Peyer's patch (tissue), 4 donors: Measurements from ENCODE around the gene MZF1. TPM values are rescaled to one million over a fixed set of nuclear protein-coding genes. Genes with fewer than 3 reads are reported as not detected.

ENCODE experiments used
- DNase-seq, 3 donors: peaks; one replicate each; pipeline ENCODE4 v3.0.0-alpha.2; 2017 to 2019
- H3K27ac ChIP-seq, 4 donors: fragments of 200-600 bp; sonication (generic); one replicate each; pipeline ENCODE4 v1.5.1; 2016 to 2019
- H3K27me3 ChIP-seq, 2 donors: fragments of 200-600 bp; sonication (generic); one replicate each; pipeline ENCODE4 v1.5.1; 2019
- H3K36me3 ChIP-seq, 3 donors: fragments of 200-600 bp; sonication (generic); one replicate each; pipeline ENCODE4 v1.5.1; 2016 to 2019
- H3K4me1 ChIP-seq, 4 donors: fragments of 200-600 bp; sonication (generic); one replicate each; pipeline ENCODE4 v1.5.1; 2016 to 2019
- H3K4me3 ChIP-seq, 4 donors: fragments of 200-600 bp; sonication (generic); 1 replicate in 3 of 4; 2 replicates in 1 of 4; pipeline ENCODE4 v1.5.1; 2016 to 2019; ENCODE audit warnings: mild to moderate bottlenecking in 1 of 4
- H3K9me3 ChIP-seq, 4 donors: fragments of 200-600 bp; sonication (generic); one replicate each; pipeline ENCODE4 v1.5.1; 2016 to 2019; ENCODE audit warnings: mild to moderate bottlenecking in 1 of 4
- CTCF ChIP-seq, 6 experiments: fragments of 450-650 bp in 4 of 6; fragments of 200-600 bp in 2 of 6; sonication (generic) in 1 of 6; IDR thresholded peaks; one replicate each; pipeline ENCODE4 v1.5.1; 2017 to 2019; ENCODE audit warnings: antibody characterized with exemption in 6 of 6, mild to moderate bottlenecking in 3 of 6, moderate library complexity in 1 of 6
- POLR2A ChIP-seq, 2 donors: fragments of 450-650 bp; IDR thresholded peaks; one replicate each; pipeline ENCODE4 v1.5.1; 2017; ENCODE audit warnings: antibody characterized with exemption in 2 of 2, mild to moderate bottlenecking in 2 of 2, moderate library complexity in 2 of 2
- total RNA-seq, 4 donors: library from RNA; depleted of rRNA; stranded (reverse); fragments of >200 nt; gene quantifications; one replicate each; pipeline ENCODE4 v1.1.0, GENCODE V29; 2016

MZF1 gene
- total RNA-seq, 4 donors from 2014 or later: 60.9 to 123 (median 82.3) TPM

GRCh38 chr19:58557221-58558065 lies 15.7 kb downstream of the MZF1 start:
- H3K9me3 ChIP-seq: no peaks in the 10 kb centered on the region
- H3K27me3 ChIP-seq: no peaks in the 10 kb centered on the region
- peak overlapping the region; percentile 93 to 100 (median 99) for H3K27ac ChIP-seq
- H3K4me3 ChIP-seq: peak overlapping the region; percentile 58 to 84 (median 76)
- TF ChIP-seq CTCF (IDR thresholded peaks at IDR 0.05) (no peak), POLR2A (IDR thresholded peaks at IDR 0.05) (no peak)
- H3K4me1 ChIP-seq: peaks cover 0 to 60% (median 36%) of the 10 kb centered on the region in 4 donors
- H3K36me3 ChIP-seq: peaks cover 0 to 23% (median 0%) of the 10 kb centered on the region in 3 donors
- DNase-seq: peak in 1 of 3 donors; percentile 45

- DNase-seq: no peak
- Histone ChIP-seq H3K27me3 (no peaks in the 10 kb centered on the region), H3K4me1 (peaks cover 0 to 53% (median 29%) of the 10 kb centered on the region in 4 donors), H3K36me3 (peaks cover 0 to 31% (median 0%) of the 10 kb centered on the region in 3 donors), H3K9me3 (no peaks in the 10 kb centered on the region), H3K4me3 (peak overlapping the region in 3 of 4 donors; percentile 72 to 84 (median 80)), H3K27ac (peak overlapping the region; percentile 93 to 100 (median 99))
- no peak for TF ChIP-seq CTCF (IDR thresholded peaks at IDR 0.05)
- no peak for TF ChIP-seq POLR2A (IDR thresholded peaks at IDR 0.05)
Measured at GRCh38 chr19:58556622-58557220, 16.4 kb downstream of the MZF1 start.

- no peaks in the 10 kb centered on the region for H3K27me3 ChIP-seq
- H3K9me3 ChIP-seq: no peaks in the 10 kb centered on the region
- peaks cover 0 to 37% (median 0%) of the 10 kb centered on the region in 3 donors for H3K36me3 ChIP-seq
- peak overlapping the region in 3 of 4 donors; percentile 89 to 100 (median 89) for H3K27ac ChIP-seq
- DNase-seq: no peak
- H3K4me3 ChIP-seq: no peak overlapping the region
- peaks cover 0 to 46% (median 27%) of the 10 kb centered on the region in 4 donors for H3K4me1 ChIP-seq
- TF ChIP-seq POLR2A (IDR thresholded peaks at IDR 0.05) (no peak), CTCF (IDR thresholded peaks at IDR 0.05) (no peak)
Measured at GRCh38 chr19:58555920-58556621, 17.1 kb downstream of the MZF1 start.

- H3K4me3 ChIP-seq: peak overlapping the region; percentile 67 to 79 (median 74)
- no peak for TF ChIP-seq CTCF (IDR thresholded peaks at IDR 0.05)
- TF ChIP-seq POLR2A (IDR thresholded peaks at IDR 0.05): no peak
- H3K9me3 ChIP-seq: no peaks in the 10 kb centered on the region
- H3K27ac ChIP-seq: peak overlapping the region; percentile 89 to 100 (median 90)
- no peak for DNase-seq
- no peaks in the 10 kb centered on the region for H3K27me3 ChIP-seq
- H3K36me3 ChIP-seq: peaks cover 0 to 44% (median 0%) of the 10 kb centered on the region in 3 donors
- peaks cover 0 to 46% (median 27%) of the 10 kb centered on the region in 4 donors for H3K4me1 ChIP-seq
Measured at GRCh38 chr19:58555369-58555885, 17.7 kb downstream of the MZF1 start.
